Right lobe of liver (tissue), 4 donors: Measurements from ENCODE around the gene SERPINB7.

Experiments
- CTCF ChIP-seq, 4 donors: fragments of 200-600 bp in 3 of 4; fragments of 450-650 bp in 1 of 4; IDR thresholded peaks; one replicate each; pipeline versions ENCODE4 v1.5.1 to v1.8.0; 2016 to 2022; ENCODE audit warnings: antibody characterized with exemption in 4 of 4, mild to moderate bottlenecking in 2 of 4
- POLR2A ChIP-seq: fragments of 450-650 bp; IDR thresholded peaks from one replicate; pipeline ENCODE4 v1.6.1; 2017; ENCODE audit warnings: antibody characterized with exemption, mild to moderate bottlenecking
- donor health status: DM: no; HTN: no; CAD: no.
- donor health status: DM: no; HTN: no; CAD: no.
- donor health status: DM: no; HTN: yes; CAD: no.

- peak; percentile 38 to 66 (median 52) for TF ChIP-seq CTCF (IDR thresholded peaks at IDR 0.05)
- no peak for TF ChIP-seq POLR2A
These were observed 48.5 kb downstream of the SERPINB7 start for GRCh38 chr18:63823516-63824219.
